GM23338 (cell line): ENCODE data around the gene TESK2. TPM values are rescaled to one million over a fixed set of nuclear protein-coding genes. Genes with fewer than 3 reads are reported as not detected.

Source experiments
- ATAC-seq: fragments of 200-7000 bp; cut with Tn5 transposase; 3 replicates; pipeline ENCODE4 v1.9.1; 2020
- DNase-seq: peaks from one replicate; pipeline ENCODE4 v3.0.0-alpha.2; 2015; ENCODE audit warnings: low spot score
- H2AFZ ChIP-seq: fragments of 200-600 bp; sonication (generic); 2 replicates; pipeline ENCODE4 v1.8.0; 2016; ENCODE audit warnings: antibody characterized with exemption, mild to moderate bottlenecking, moderate library complexity
- H3F3A ChIP-seq: fragments of 200-600 bp; sonication (generic); replicated peaks from 2 replicates; pipeline ENCODE4 v1.8.0; 2017; ENCODE audit warnings: antibody characterized with exemption, mixed run types, low read depth
- H3K27ac ChIP-seq: fragments of 200-600 bp; sonication (generic); 2 replicates; pipeline ENCODE4 v1.6.1; 2016; ENCODE audit warnings: low read depth
- H3K27me3 ChIP-seq: fragments of 200-600 bp; sonication (generic); 2 replicates; pipeline ENCODE4 v1.8.0; 2016; ENCODE audit warnings: mild to moderate bottlenecking, mixed run types, moderate library complexity; ENCODE audit not compliant: insufficient read depth
- H3K36me3 ChIP-seq: fragments of 200-600 bp; sonication (generic); 2 replicates; pipeline ENCODE4 v1.8.0; 2016; ENCODE audit warnings: mild to moderate bottlenecking; ENCODE audit not compliant: insufficient read depth
- H3K4me1 ChIP-seq: fragments of 200-600 bp; sonication (generic); 2 replicates; pipeline ENCODE4 v1.8.0; 2016; ENCODE audit warnings: mild to moderate bottlenecking, moderate library complexity; ENCODE audit not compliant: insufficient read depth
- H3K4me2 ChIP-seq: fragments of 200-600 bp; sonication (generic); 2 replicates; pipeline ENCODE4 v1.7.1; 2017; ENCODE audit warnings: mixed run types
- H3K4me3 ChIP-seq: fragments of 200-600 bp; sonication (generic); 2 replicates; pipeline ENCODE4 v1.6.1; 2016; ENCODE audit warnings: mixed run types
- H3K79me2 ChIP-seq: fragments of 200-600 bp; sonication (generic); replicated peaks from 2 replicates; pipeline ENCODE4 v1.8.0; 2017; ENCODE audit warnings: mild to moderate bottlenecking; ENCODE audit not compliant: insufficient read depth
- H3K9me2 ChIP-seq: fragments of 200-600 bp; sonication (generic); 2 replicates; pipeline ENCODE4 v1.8.0; 2017; ENCODE audit not compliant: insufficient read depth
- H4K20me1 ChIP-seq: fragments of 200-600 bp; sonication (generic); replicated peaks from 2 replicates; pipeline ENCODE4 v1.8.0; 2017; ENCODE audit warnings: mild to moderate bottlenecking; ENCODE audit not compliant: insufficient read depth
- H3K27ac Mint-ChIP-seq: 2 replicates; pipeline ENCODE4 v1.8.0; 2020; ENCODE audit warnings: inconsistent platforms, mild to moderate bottlenecking, moderate library complexity, mixed read lengths
- H3K27me3 Mint-ChIP-seq: 3 replicates; pipeline ENCODE4 v1.8.0; 2022; ENCODE audit warnings: low read depth, mild to moderate bottlenecking, moderate library complexity, mixed read lengths, inconsistent platforms; ENCODE audit not compliant: insufficient read depth, poor library complexity
- H3K36me3 Mint-ChIP-seq: 3 replicates; pipeline ENCODE4 v1.8.0; 2021; ENCODE audit warnings: low read depth, mild to moderate bottlenecking, inconsistent platforms, moderate library complexity, mixed read lengths
- H3K4me1 Mint-ChIP-seq: 3 replicates; pipeline ENCODE4 v1.8.0; 2020; ENCODE audit warnings: mild to moderate bottlenecking, inconsistent platforms, mixed read lengths
- H3K4me3 Mint-ChIP-seq: 3 replicates; pipeline ENCODE4 v1.8.0; 2021; ENCODE audit warnings: moderate library complexity, mild to moderate bottlenecking, inconsistent platforms, mixed read lengths
- H3K9me3 Mint-ChIP-seq: 3 replicates; pipeline ENCODE4 v1.8.0; 2020; ENCODE audit warnings: moderate library complexity, mild to moderate bottlenecking, inconsistent platforms, mixed read lengths
- CREB1 ChIP-seq: fragments of 250-450 bp; sonication (Bioruptor Pico); IDR thresholded peaks from 2 replicates; pipeline ENCODE4 v1.5.0; 2020; ENCODE audit warnings: low read depth, mild to moderate bottlenecking, moderate library complexity
- CTCF ChIP-seq, 2 experiments: fragments of 200-600 bp in 1 of 2; sonication (generic) in 1 of 2; conservative IDR thresholded peaks; 2 replicates each; pipeline versions ENCODE4 v1.5.1 to v1.6.1; 2016 to 2017; ENCODE audit warnings: antibody characterized with exemption in 2 of 2, low read depth in 2 of 2, mild to moderate bottlenecking in 2 of 2, moderate library complexity in 1 of 2
- EZH2 ChIP-seq: fragments of 200-600 bp; sonication (generic); IDR thresholded peaks from one replicate; pipeline ENCODE4 v1.8.0; 2017; ENCODE audit warnings: antibody characterized with exemption, mild to moderate bottlenecking, low read depth; ENCODE audit not compliant: unreplicated experiment
- EZH2phosphoT487 ChIP-seq: fragments of 200-600 bp; sonication (generic); IDR thresholded peaks from one replicate; pipeline ENCODE4 v1.8.1; 2018; ENCODE audit warnings: antibody characterized with exemption; ENCODE audit not compliant: unreplicated experiment
- NANOG ChIP-seq: IDR thresholded peaks from 2 replicates; pipeline ENCODE4 v1.6.1; 2016; ENCODE audit warnings: antibody characterized with exemption, borderline replicate concordance
- STAT1 ChIP-seq: IDR thresholded peaks from one replicate; pipeline ENCODE4 v1.6.1; 2016; ENCODE audit warnings: antibody characterized with exemption; ENCODE audit not compliant: unreplicated experiment
- ZNF114 ChIP-seq: fragments of 250-450 bp; sonication (Bioruptor Pico); IDR thresholded peaks from 2 replicates; pipeline ENCODE4 v1.5.0; 2020; ENCODE audit warnings: mild to moderate bottlenecking, moderate library complexity
- ZNF331 ChIP-seq: fragments of 250-450 bp; sonication (Bioruptor Pico); IDR thresholded peaks from 2 replicates; pipeline ENCODE4 v1.5.0; 2020; ENCODE audit warnings: low read depth, mild to moderate bottlenecking, moderate library complexity
- ZNF462 ChIP-seq: fragments of 250-450 bp; sonication (Bioruptor Pico); IDR thresholded peaks from 2 replicates; pipeline ENCODE4 v1.5.0; 2020; ENCODE audit warnings: mild to moderate bottlenecking, moderate library complexity
- polyA plus RNA-seq: library from polyadenylated mRNA; unstranded; fragments of >200 nt; fragmentation: Nextera tagmentation; extraction: Ambion mirVana; gene quantifications from 2 replicates; pipeline ENCODE4 v1.2.1, GENCODE V29; 2016
- total RNA-seq: library from RNA; depleted of rRNA; stranded (reverse); fragments of >200 nt; shearing (Covaris generic); gene quantifications from 2 replicates; pipeline ENCODE4 v1.2.3, GENCODE V29; 2014
- TF ChIP-seq, protein P1 (sequence below): IDR thresholded peaks from 2 replicates; pipeline ENCODE4 v1.6.1; 2016; ENCODE audit warnings: antibody characterized with exemption

Gene TESK2
- total and polyA plus RNA-seq, 2 experiments from 2014 or later: 5.2 to 14.0 TPM

- Histone ChIP-seq H3K4me2 (peak overlapping the region; percentile 81), H3K27ac (no peak overlapping the region), H3K79me2 (no peaks in the 10 kb centered on the region), H4K20me1 (no peaks in the 10 kb centered on the region), H3K36me3 (no peaks in the 10 kb centered on the region), H2AFZ (no peak overlapping the region), H3K9me2 (no peaks in the 10 kb centered on the region; the same call in 1 of the 2 replicates), H3K4me3 (peak overlapping the region; percentile 12; the same call in 1 of the 2 replicates), H3K4me1 (peaks cover 37% of the 10 kb centered on the region), H3K27me3 (no peaks in the 10 kb centered on the region), H3F3A (no peaks in the 10 kb centered on the region)
- H3K27me3 Mint-ChIP-seq: peaks cover 24% of the 10 kb centered on the region
- ATAC-seq: no peak
- H3K4me3 Mint-ChIP-seq: peak overlapping the region; percentile 34; the same call in 2 of the 3 replicates
- H3K9me3 Mint-ChIP-seq: peaks cover 7% of the 10 kb centered on the region; the same call in 2 of the 3 replicates
- no peak for DNase-seq
- H3K4me1 Mint-ChIP-seq: peaks cover 39% of the 10 kb centered on the region
- peak overlapping the region; percentile 48; the same call in 1 of the 2 replicates for H3K27ac Mint-ChIP-seq
- 0 out of 2 replicates have a peak, but pooled peaks have one; percentile 48 for TF ChIP-seq NANOG
- no peak for TF ChIP-seq STAT1
- no peaks in the 10 kb centered on the region for H3K36me3 Mint-ChIP-seq
Observed at GRCh38 chr1:45306905-45307304, 184.1 kb downstream of the TESK2 start.

GRCh38 chr1:45306319-45306718 lies 184.6 kb downstream of the TESK2 start:
- no peaks in the 10 kb centered on the region for H4K20me1 ChIP-seq
- H3K27me3 ChIP-seq: no peaks in the 10 kb centered on the region
- peak overlapping the region; percentile 89 for H3K4me3 Mint-ChIP-seq
- peak overlapping the region; percentile 49; the same call in 1 of the 2 replicates for H2AFZ ChIP-seq
- ATAC-seq (no peak), DNase-seq (no peak)
- H3K27me3 Mint-ChIP-seq: peaks cover 24% of the 10 kb centered on the region
- peaks cover 42% of the 10 kb centered on the region for H3K4me1 ChIP-seq
- H3K27ac Mint-ChIP-seq: peak overlapping the region; percentile 3; the same call in 1 of the 2 replicates
- H3K9me2 ChIP-seq: no peaks in the 10 kb centered on the region; the same call in 1 of the 2 replicates
- no peak overlapping the region for H3K27ac ChIP-seq
- H3K9me3 Mint-ChIP-seq: peaks cover 6% of the 10 kb centered on the region; the same call in 2 of the 3 replicates
- no peaks in the 10 kb centered on the region for H3F3A ChIP-seq
- H3K36me3 ChIP-seq: no peaks in the 10 kb centered on the region
- peak overlapping the region; percentile 12 for H3K4me3 ChIP-seq
- H3K36me3 Mint-ChIP-seq: no peaks in the 10 kb centered on the region
- no peaks in the 10 kb centered on the region for H3K79me2 ChIP-seq
- H3K4me1 Mint-ChIP-seq: peaks cover 44% of the 10 kb centered on the region
- H3K4me2 ChIP-seq: peak overlapping the region; percentile 81
- TF ChIP-seq EZH2phosphoT487 (no peak), ZNF114 (CRISPR knock-in tag) (no peak), ZNF462 (CRISPR knock-in tag) (no peak), CTCF (conservative IDR thresholded peaks at IDR 0.05; ENCODE audit: low read depth in 2 of 2) (no peak), ZNF331 (CRISPR knock-in tag) (no peak), CREB1 (CRISPR knock-in tag) (no peak), EZH2 (no peak)
- TF ChIP-seq, protein P1, sequence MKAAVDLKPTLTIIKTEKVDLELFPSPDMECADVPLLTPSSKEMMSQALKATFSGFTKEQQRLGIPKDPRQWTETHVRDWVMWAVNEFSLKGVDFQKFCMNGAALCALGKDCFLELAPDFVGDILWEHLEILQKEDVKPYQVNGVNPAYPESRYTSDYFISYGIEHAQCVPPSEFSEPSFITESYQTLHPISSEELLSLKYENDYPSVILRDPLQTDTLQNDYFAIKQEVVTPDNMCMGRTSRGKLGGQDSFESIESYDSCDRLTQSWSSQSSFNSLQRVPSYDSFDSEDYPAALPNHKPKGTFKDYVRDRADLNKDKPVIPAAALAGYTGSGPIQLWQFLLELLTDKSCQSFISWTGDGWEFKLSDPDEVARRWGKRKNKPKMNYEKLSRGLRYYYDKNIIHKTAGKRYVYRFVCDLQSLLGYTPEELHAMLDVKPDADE: no peak
